ENCODE data around the gene R3HDM1.

Gene R3HDM1

GRCh38 chr2:135663148-135663700, 131.9 kb downstream of the R3HDM1 start:
- no peak overlapping the region for H3K23ac ChIP-seq (ENCODE audit: low read length)
- no peak overlapping the region for H3K9ac ChIP-seq (ENCODE audit: low read length)
- peaks cover 1 to 3% of the 10 kb centered on the region in 2 experiments for H3K36me3 ChIP-seq (ENCODE audit: control insufficient read depth in 1 of 2, insufficient read depth in 2 of 2, low read length in 2 of 2)
- H3K4me2 ChIP-seq (ENCODE audit: low read length) = no peak overlapping the region
- no peak overlapping the region for H3K27ac ChIP-seq (ENCODE audit: low read depth, low read length)
- H3K4ac ChIP-seq (ENCODE audit: low read depth, low read length) = no peak overlapping the region
- no peaks in the 10 kb centered on the region for H3K4me1 ChIP-seq (ENCODE audit: control insufficient read depth in 1 of 2, insufficient read depth in 2 of 2, low read length in 2 of 2)
- no peak for DNase-seq
- no peak overlapping the region for H3K14ac ChIP-seq (ENCODE audit: low read length)
- no peak overlapping the region for H4K8ac ChIP-seq (ENCODE audit: low read depth, low read length)
- H3K18ac ChIP-seq (ENCODE audit: low read length) = no peak overlapping the region
- H3K4me3 ChIP-seq (ENCODE audit: low read depth, low read length) = no peak overlapping the region
- no peaks in the 10 kb centered on the region for H3K27me3 ChIP-seq (ENCODE audit: insufficient read depth, low read length)
- H3K9me3 ChIP-seq (ENCODE audit: insufficient read depth, low read depth, low read length) = no peaks in the 10 kb centered on the region
- no peak overlapping the region for H4K12ac ChIP-seq (ENCODE audit: low read depth, low read length)
- no peaks in the 10 kb centered on the region for H3K79me1 ChIP-seq (ENCODE audit: low read length)
- no peak overlapping the region for H2AFZ ChIP-seq (ENCODE audit: insufficient read depth, low read length, poor library complexity)
- H2BK12ac ChIP-seq (ENCODE audit: low read length) = no peak overlapping the region
- no peak overlapping the region for H4K91ac ChIP-seq (ENCODE audit: low read depth, low read length)
- H2AK5ac ChIP-seq (ENCODE audit: low read length) = no peak overlapping the region
- no peak overlapping the region for H2BK120ac ChIP-seq (ENCODE audit: insufficient read depth, low read length, poor library complexity)
- H3K79me2 ChIP-seq (ENCODE audit: control insufficient read depth, insufficient read depth, low read length, poor library complexity) = no peaks in the 10 kb centered on the region
- H2BK5ac ChIP-seq (ENCODE audit: low read depth, low read length, poor library complexity) = no peak overlapping the region

DNA sequence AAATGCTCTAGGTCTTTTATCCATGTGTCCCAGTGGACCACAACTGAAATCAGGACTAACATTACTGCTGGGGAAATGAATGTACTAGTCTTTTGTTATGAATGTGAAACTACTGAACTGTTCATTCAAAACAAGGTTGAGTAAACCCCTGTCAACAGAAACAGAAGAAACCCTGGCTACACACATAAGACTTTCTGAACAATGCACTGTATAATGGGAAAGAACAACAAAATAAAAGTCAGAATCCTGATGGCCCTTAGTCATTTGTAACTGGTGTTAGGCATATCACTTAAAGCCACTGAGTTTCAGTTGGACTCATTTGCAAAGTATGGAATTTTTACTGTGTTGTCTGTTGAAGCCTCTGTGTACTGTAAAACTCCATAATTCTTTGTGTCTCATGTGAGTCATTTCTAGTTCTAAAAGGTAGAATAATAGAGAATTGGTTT, 133.4 kb downstream of the R3HDM1 start:
- no peak overlapping the region for H4K12ac ChIP-seq (ENCODE audit: low read depth, low read length)
- H3K4me1 ChIP-seq (ENCODE audit: control insufficient read depth in 1 of 2, insufficient read depth in 2 of 2, low read length in 2 of 2) = no peaks in the 10 kb centered on the region
- no peak overlapping the region for H2AFZ ChIP-seq (ENCODE audit: insufficient read depth, low read length, poor library complexity)
- H2BK5ac ChIP-seq (ENCODE audit: low read depth, low read length, poor library complexity) = no peak overlapping the region
- no peaks in the 10 kb centered on the region for H3K79me2 ChIP-seq (ENCODE audit: control insufficient read depth, insufficient read depth, low read length, poor library complexity)
- no peak overlapping the region for H3K4ac ChIP-seq (ENCODE audit: low read depth, low read length)
- H3K9me3 ChIP-seq (ENCODE audit: insufficient read depth, low read depth, low read length) = no peaks in the 10 kb centered on the region
- no peak overlapping the region for H4K8ac ChIP-seq (ENCODE audit: low read depth, low read length)
- no peak overlapping the region for H3K9ac ChIP-seq (ENCODE audit: low read length)
- H4K91ac ChIP-seq (ENCODE audit: low read depth, low read length) = no peak overlapping the region
- no peak overlapping the region for H3K4me3 ChIP-seq (ENCODE audit: low read depth, low read length)
- no peaks in the 10 kb centered on the region for H3K27me3 ChIP-seq (ENCODE audit: insufficient read depth, low read length)
- no peak overlapping the region for H3K23ac ChIP-seq (ENCODE audit: low read length)
- H2BK12ac ChIP-seq (ENCODE audit: low read length) = no peak overlapping the region
- H2AK5ac ChIP-seq (ENCODE audit: low read length) = no peak overlapping the region
- no peaks in the 10 kb centered on the region for H3K79me1 ChIP-seq (ENCODE audit: low read length)
- H3K14ac ChIP-seq (ENCODE audit: low read length) = no peak overlapping the region
- no peak overlapping the region for H2BK120ac ChIP-seq (ENCODE audit: insufficient read depth, low read length, poor library complexity)
- DNase-seq = no peak
- no peak overlapping the region for H3K18ac ChIP-seq (ENCODE audit: low read length)
- no peak overlapping the region for H3K4me2 ChIP-seq (ENCODE audit: low read length)
- H3K36me3 ChIP-seq (ENCODE audit: control insufficient read depth in 1 of 2, insufficient read depth in 2 of 2, low read length in 2 of 2) = peaks cover 1 to 3% of the 10 kb centered on the region in 2 experiments
- H3K27ac ChIP-seq (ENCODE audit: low read depth, low read length) = no peak overlapping the region

DNA sequence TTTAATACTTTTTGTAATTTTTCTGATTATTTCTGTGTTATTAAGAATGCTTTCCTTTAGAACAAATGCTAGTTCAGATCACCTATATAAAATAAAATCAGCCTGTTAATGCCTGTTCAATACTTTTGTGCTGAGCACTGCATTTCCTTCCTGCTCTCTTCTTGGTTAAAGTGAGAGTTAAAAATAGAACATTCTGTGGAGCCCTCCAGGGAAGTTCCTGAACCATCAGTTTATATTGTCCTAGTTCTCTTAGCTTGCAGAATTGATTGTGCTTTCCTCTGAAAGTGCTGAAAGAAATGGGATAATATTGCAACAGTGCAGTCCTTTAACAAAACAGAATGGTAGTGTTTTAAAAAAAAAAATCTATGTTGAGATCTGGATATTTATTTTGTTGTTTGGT, 135.8 kb downstream of the R3HDM1 start:
- no peak overlapping the region for H4K12ac ChIP-seq (ENCODE audit: low read depth, low read length)
- H2BK120ac ChIP-seq (ENCODE audit: insufficient read depth, low read length, poor library complexity) = no peak overlapping the region
- H2AK5ac ChIP-seq (ENCODE audit: low read length) = no peak overlapping the region
- H3K4me1 ChIP-seq (ENCODE audit: control insufficient read depth in 1 of 2, insufficient read depth in 2 of 2, low read length in 2 of 2) = no peaks in the 10 kb centered on the region
- no peaks in the 10 kb centered on the region for H3K27me3 ChIP-seq (ENCODE audit: insufficient read depth, low read length)
- H3K14ac ChIP-seq (ENCODE audit: low read length) = no peak overlapping the region
- H3K23ac ChIP-seq (ENCODE audit: low read length) = no peak overlapping the region
- no peak overlapping the region for H3K18ac ChIP-seq (ENCODE audit: low read length)
- peaks cover 1 to 4% of the 10 kb centered on the region in 2 experiments for H3K36me3 ChIP-seq (ENCODE audit: control insufficient read depth in 1 of 2, insufficient read depth in 2 of 2, low read length in 2 of 2)
- H3K9me3 ChIP-seq (ENCODE audit: insufficient read depth, low read depth, low read length) = no peaks in the 10 kb centered on the region
- no peak overlapping the region for H3K4me3 ChIP-seq (ENCODE audit: low read depth, low read length)
- no peaks in the 10 kb centered on the region for H3K79me1 ChIP-seq (ENCODE audit: low read length)
- H3K79me2 ChIP-seq (ENCODE audit: control insufficient read depth, insufficient read depth, low read length, poor library complexity) = no peaks in the 10 kb centered on the region
- no peak overlapping the region for H3K4me2 ChIP-seq (ENCODE audit: low read length)
- no peak overlapping the region for H2BK5ac ChIP-seq (ENCODE audit: low read depth, low read length, poor library complexity)
- no peak for DNase-seq
- H4K8ac ChIP-seq (ENCODE audit: low read depth, low read length) = no peak overlapping the region
- H2BK12ac ChIP-seq (ENCODE audit: low read length) = no peak overlapping the region
- no peak overlapping the region for H3K27ac ChIP-seq (ENCODE audit: low read depth, low read length)
- no peak overlapping the region for H4K91ac ChIP-seq (ENCODE audit: low read depth, low read length)
- H3K9ac ChIP-seq (ENCODE audit: low read length) = no peak overlapping the region
- no peak overlapping the region for H3K4ac ChIP-seq (ENCODE audit: low read depth, low read length)
- no peak overlapping the region for H2AFZ ChIP-seq (ENCODE audit: insufficient read depth, low read length, poor library complexity)

- no peak overlapping the region for H2BK5ac ChIP-seq (ENCODE audit: low read depth, low read length, poor library complexity)
- no peak overlapping the region for H4K12ac ChIP-seq (ENCODE audit: low read depth, low read length)
- no peaks in the 10 kb centered on the region for H3K79me1 ChIP-seq (ENCODE audit: low read length)
- H3K27ac ChIP-seq (ENCODE audit: low read depth, low read length) = no peak overlapping the region
- H3K9me3 ChIP-seq (ENCODE audit: insufficient read depth, low read depth, low read length) = no peaks in the 10 kb centered on the region
- H3K4me3 ChIP-seq (ENCODE audit: low read depth, low read length) = no peak overlapping the region
- H2AFZ ChIP-seq (ENCODE audit: insufficient read depth, low read length, poor library complexity) = no peak overlapping the region
- no peak overlapping the region for H4K8ac ChIP-seq (ENCODE audit: low read depth, low read length)
- H2BK12ac ChIP-seq (ENCODE audit: low read length) = no peak overlapping the region
- H3K36me3 ChIP-seq (ENCODE audit: control insufficient read depth in 1 of 2, insufficient read depth in 2 of 2, low read length in 2 of 2) = peaks cover 3 to 4% of the 10 kb centered on the region in 2 experiments
- no peak overlapping the region for H2BK120ac ChIP-seq (ENCODE audit: insufficient read depth, low read length, poor library complexity)
- WGBS (ENCODE audit: extremely low coverage, insufficient coverage, insufficient read length) = no CpG with 5 or more reads among the region's 1 CpG
- H3K4ac ChIP-seq (ENCODE audit: low read depth, low read length) = no peak overlapping the region
- no peak overlapping the region for H2AK5ac ChIP-seq (ENCODE audit: low read length)
- H3K79me2 ChIP-seq (ENCODE audit: control insufficient read depth, insufficient read depth, low read length, poor library complexity) = no peaks in the 10 kb centered on the region
- no peaks in the 10 kb centered on the region for H3K27me3 ChIP-seq (ENCODE audit: insufficient read depth, low read length)
- H4K91ac ChIP-seq (ENCODE audit: low read depth, low read length) = no peak overlapping the region
- no peak for DNase-seq
- H3K14ac ChIP-seq (ENCODE audit: low read length) = no peak overlapping the region
- H3K9ac ChIP-seq (ENCODE audit: low read length) = no peak overlapping the region
- H3K18ac ChIP-seq (ENCODE audit: low read length) = no peak overlapping the region
- H3K4me2 ChIP-seq (ENCODE audit: low read length) = no peak overlapping the region
- H3K23ac ChIP-seq (ENCODE audit: low read length) = no peak overlapping the region
- H3K4me1 ChIP-seq (ENCODE audit: control insufficient read depth in 1 of 2, insufficient read depth in 2 of 2, low read length in 2 of 2) = no peaks in the 10 kb centered on the region
These were observed 143.2 kb downstream of the R3HDM1 start for GRCh38 chr2:135674453-135674852.

Measured in trophoblast cell (in vitro differentiated cells and primary cell).